H1 (cell line): ENCODE measurements around the gene CDC42BPB. TPM values are rescaled to one million over a fixed set of nuclear protein-coding genes. Genes with fewer than 3 reads are reported as not detected.

ENCODE experiments used
- CTCF ChIA-PET: fragments of 300-600 bp; sonication (Branson Sonifier 250); formaldehyde crosslinking; loops from one replicate; lab custom pipeline; 2021; ENCODE audit not compliant: partially characterized antibody; lab: Charles Lee
- POLR2A ChIA-PET: fragments of 300-600 bp; sonication (Branson Sonifier 250); formaldehyde crosslinking; loops from one replicate; lab custom pipeline; 2021; ENCODE audit warnings: inconsistent platforms; ENCODE audit not compliant: partially characterized antibody; lab: Charles Lee
- DNase-seq, 2 experiments: peaks; one replicate each; pipeline versions ENCODE4 v3.0.0 to v3.0.0-alpha.2; 2010 to 2022; ENCODE audit warnings: low spot score in 2 of 2, low read depth in 1 of 2, mixed read lengths in 1 of 2
- FAIRE-seq: peaks from 2 replicates; lab custom pipeline; 2011; peaks lifted over from hg19 to GRCh38; lab: Jason Lieb, UNC
- H2AFZ ChIP-seq: 2 replicates; pipeline ENCODE4 v1.8.1; 2012; ENCODE audit warnings: low read length, inconsistent platforms
- H2AK5ac ChIP-seq: 2 replicates; pipeline ENCODE4 v1.6.1; 2013; ENCODE audit warnings: low read depth, low read length
- H2BK120ac ChIP-seq: replicated peaks from 2 replicates; pipeline ENCODE3; 2013; ENCODE audit warnings: low read depth, low read length, inconsistent platforms
- H2BK12ac ChIP-seq: 2 replicates; pipeline ENCODE4 v1.6.1; 2013; ENCODE audit warnings: low read depth, low read length
- H2BK15ac ChIP-seq: 2 replicates; pipeline ENCODE4 v1.6.1; 2013; ENCODE audit warnings: low read length
- H2BK20ac ChIP-seq: 2 replicates; pipeline ENCODE4 v1.6.1; 2013; ENCODE audit warnings: low read length
- H2BK5ac ChIP-seq: 2 replicates; pipeline ENCODE4 v1.6.1; 2013; ENCODE audit warnings: low read depth, low read length
- H3K14ac ChIP-seq: 2 replicates; pipeline ENCODE4 v1.6.1; 2013; ENCODE audit warnings: inconsistent platforms; ENCODE audit not compliant: insufficient read length
- H3K18ac ChIP-seq: 2 replicates; pipeline ENCODE4 v1.6.1; 2013; ENCODE audit warnings: low read length; ENCODE audit errors: extremely low read depth
- H3K23ac ChIP-seq: 2 replicates; pipeline ENCODE4 v1.6.1; 2013; ENCODE audit warnings: inconsistent platforms; ENCODE audit not compliant: insufficient read length
- H3K23me2 ChIP-seq: 2 replicates; pipeline ENCODE4 v1.6.1; 2013; ENCODE audit warnings: low read depth, low read length
- H3K27ac ChIP-seq: 2 replicates; pipeline ENCODE4 v1.6.1; 2011; ENCODE audit warnings: low read depth, low read length, inconsistent platforms
- H3K27me3 ChIP-seq, 4 experiments: replicated peaks in 1 of 4; 1 replicate in 1 of 4; 2 replicates in 3 of 4; pipeline versions ENCODE4 v1.6.1 to v1.8.1; 2011 to 2013; ENCODE audit warnings: low read length in 3 of 4, mild to moderate bottlenecking in 3 of 4, inconsistent platforms in 2 of 4, mixed read lengths in 2 of 4, moderate library complexity in 1 of 4; ENCODE audit not compliant: control insufficient read depth in 3 of 4, insufficient read depth in 3 of 4; ENCODE audit errors: extremely low read depth in 1 of 4
- H3K36me3 ChIP-seq, 4 experiments: 2 replicates each; pipeline versions ENCODE4 v1.6.1 to v1.8.1; 2011 to 2013; ENCODE audit warnings: mild to moderate bottlenecking in 4 of 4, low read length in 3 of 4, moderate library complexity in 2 of 4, control low read depth in 1 of 4, inconsistent platforms in 1 of 4; ENCODE audit not compliant: insufficient read depth in 4 of 4, control insufficient read depth in 2 of 4
- H3K4ac ChIP-seq: replicated peaks from 2 replicates; pipeline ENCODE3; 2013; ENCODE audit warnings: low read length, low read depth, mixed read lengths, inconsistent platforms; ENCODE audit not compliant: insufficient read length
- H3K4me1 ChIP-seq, 4 experiments: replicated peaks in 1 of 4; 1 replicate in 1 of 4; 2 replicates in 3 of 4; pipeline versions ENCODE4 v1.6.1 to v1.8.1; 2011 to 2013; ENCODE audit warnings: low read length in 3 of 4, inconsistent platforms in 2 of 4, mixed read lengths in 1 of 4; ENCODE audit not compliant: insufficient read depth in 4 of 4, control insufficient read depth in 3 of 4
- H3K4me2 ChIP-seq, 2 experiments: 2 replicates each; pipeline versions ENCODE4 v1.6.1 to v1.8.1; 2011 to 2013; ENCODE audit warnings: low read depth in 2 of 2, low read length in 2 of 2, control low read depth in 1 of 2, inconsistent platforms in 1 of 2, mild to moderate bottlenecking in 1 of 2; ENCODE audit not compliant: insufficient read depth in 1 of 2
- H3K4me3 ChIP-seq, 4 experiments: fragments of 200-600, 300-600 bp in 1 of 4; sonication (generic), shearing (Covaris generic), sonication (Bioruptor Twin) in 1 of 4; 2 replicates each; pipeline versions ENCODE4 v1.5.1 to v1.8.1; 2011 to 2016; ENCODE audit warnings: low read length in 4 of 4, low read depth in 3 of 4, control low read depth in 2 of 4, inconsistent platforms in 2 of 4, mild to moderate bottlenecking in 2 of 4, mixed read lengths in 1 of 4, moderate library complexity in 1 of 4; ENCODE audit not compliant: insufficient read depth in 2 of 4; ENCODE audit errors: extremely low read depth in 1 of 4
- H3K56ac ChIP-seq: replicated peaks from 2 replicates; pipeline ENCODE3; 2013; ENCODE audit warnings: low read depth, mild to moderate bottlenecking, mixed read lengths, low read length, inconsistent platforms; ENCODE audit not compliant: insufficient read length
- H3K79me1 ChIP-seq: 2 replicates; pipeline ENCODE4 v1.6.1; 2013; ENCODE audit warnings: low read depth, low read length, control low read depth
- H3K79me2 ChIP-seq, 2 experiments: 2 replicates each; pipeline versions ENCODE4 v1.6.1 to v1.8.1; 2012 to 2013; ENCODE audit warnings: low read length in 2 of 2, mild to moderate bottlenecking in 2 of 2, inconsistent platforms in 1 of 2; ENCODE audit not compliant: insufficient read depth in 2 of 2, control insufficient read depth in 1 of 2
- H3K9ac ChIP-seq, 4 experiments: replicated peaks in 1 of 4; 1 replicate in 1 of 4; 2 replicates in 3 of 4; pipeline versions ENCODE4 v1.6.1 to v1.8.1; 2011 to 2013; ENCODE audit warnings: low read depth in 3 of 4, low read length in 3 of 4, control low read depth in 2 of 4, mild to moderate bottlenecking in 2 of 4, moderate library complexity in 2 of 4, inconsistent platforms in 1 of 4; ENCODE audit errors: extremely low read depth in 1 of 4
- H3K9me3 ChIP-seq, 2 experiments: 2 replicates each; pipeline versions ENCODE4 v1.6.1 to v1.8.1; 2012 to 2013; ENCODE audit warnings: mild to moderate bottlenecking in 2 of 2, moderate library complexity in 2 of 2, control low read depth in 1 of 2, inconsistent platforms in 1 of 2, low read depth in 1 of 2, low read length in 1 of 2, mixed read lengths in 1 of 2; ENCODE audit not compliant: insufficient read depth in 2 of 2
- H4K20me1 ChIP-seq, 2 experiments: replicated peaks in 1 of 2; 2 replicates each; pipeline versions ENCODE3 to v1.8.1; 2011 to 2013; ENCODE audit warnings: inconsistent platforms in 2 of 2, low read length in 2 of 2, mild to moderate bottlenecking in 1 of 2; ENCODE audit not compliant: insufficient read depth in 2 of 2, control insufficient read depth in 1 of 2
- H4K5ac ChIP-seq: 2 replicates; pipeline ENCODE4 v1.6.1; 2013; ENCODE audit warnings: low read length, low read depth, mixed read lengths, inconsistent platforms; ENCODE audit not compliant: insufficient read length
- H4K8ac ChIP-seq: 2 replicates; pipeline ENCODE4 v1.8.0; 2013; ENCODE audit warnings: mild to moderate bottlenecking, moderate library complexity, low read length, inconsistent platforms; ENCODE audit not compliant: insufficient read depth; ENCODE audit errors: extremely low read depth
- H4K91ac ChIP-seq: replicated peaks from 2 replicates; pipeline ENCODE3; 2013; ENCODE audit warnings: low read length, mixed read lengths, inconsistent platforms; ENCODE audit not compliant: insufficient read length
- EGR1 ChIP-seq: IDR thresholded peaks from 2 replicates; pipeline ENCODE4 v1.6.1; 2011; ENCODE audit warnings: low read depth, low read length, borderline replicate concordance
- HDAC6 ChIP-seq: IDR thresholded peaks from one replicate; pipeline ENCODE4 v1.7.1; 2012; ENCODE audit warnings: low read depth, mild to moderate bottlenecking, inconsistent platforms, low read length, moderate library complexity
- TEAD4 ChIP-seq: IDR thresholded peaks from 2 replicates; pipeline ENCODE4 v1.6.1; 2012; ENCODE audit warnings: low read depth, low read length, inconsistent platforms, mixed read lengths
- USF2 ChIP-seq: IDR thresholded peaks from 2 replicates; pipeline ENCODE4 v1.6.1; 2011; ENCODE audit warnings: low read length, improper control_type of control experiment
- ZNF274 ChIP-seq: IDR thresholded peaks from 2 replicates; pipeline ENCODE4 v1.7.0; 2012; ENCODE audit warnings: low read length, borderline replicate concordance; ENCODE audit errors: extremely low read depth
- WGBS, 2 experiments: shearing (Covaris generic) in 1 of 2; methylation state at CpG; one replicate each; pipeline versions ENCODE4 v1.1.6 to v1.1.7; 2013 to 2015; ENCODE audit warnings: low lambda C conversion rate in 2 of 2, mixed read lengths in 2 of 2, inconsistent platforms in 1 of 2, low coverage in 1 of 2, missing lambda C conversion rate in 1 of 2; ENCODE audit not compliant: insufficient replicate concordance in 2 of 2, insufficient coverage in 1 of 2, insufficient read length in 1 of 2; ENCODE audit errors: extremely low coverage in 1 of 2, missing lambda C conversion rate in 1 of 2; 5-methylcytosine and 5-hydroxymethylcytosine counted together
- polyA plus RNA-seq, 7 experiments: library from polyadenylated mRNA; depleted of rRNA in 3 of 7; stranded (reverse) in 5 of 7; unstranded in 2 of 7; fragments of >200 nt in 5 of 7; fragments of 200-250 nt in 2 of 7; gene quantifications; 1 replicate in 5 of 7; 2 replicates in 1 of 7; 4 replicates in 1 of 7; pipeline versions ENCODE4 v1.2.1 to v1.2.3, GENCODE V29; 2011 to 2013; ENCODE audit warnings: missing spikeins in 2 of 7, mixed read lengths in 2 of 7
- total RNA-seq: library from RNA; stranded (reverse); fragmentation: NEBNext Ultra II Directional; extraction: Animal tissue kit (Norgen Biotek cat#: 25700); gene quantifications from 2 replicates; pipeline ENCODE4 v1.2.1, GENCODE V29; 2021

Gene CDC42BPB
- total and polyA plus RNA-seq, 2 of the 8 experiments (the other 6 are each of a cell fraction or from before 2014, with no cell fraction given): 51.2 to 88.2 TPM

- Histone ChIP-seq H4K5ac (no peak overlapping the region), H3K79me2 (no peaks in the 10 kb centered on the region), H4K20me1 (peaks cover 0 to 6% of the 10 kb centered on the region in 2 experiments), H3K4me3 (no peak overlapping the region), H3K9me3 (no peaks in the 10 kb centered on the region), H3K23me2 (no peaks in the 10 kb centered on the region), H3K18ac (no peak overlapping the region), H2BK120ac (no peak overlapping the region), H3K56ac (no peak overlapping the region), H3K79me1 (no peaks in the 10 kb centered on the region), H3K4me2 (no peak overlapping the region), H2AFZ (no peak overlapping the region), H3K9ac (no peak overlapping the region), H3K14ac (no peak overlapping the region), H2BK12ac (no peak overlapping the region), H3K4me1 (no peaks in the 10 kb centered on the region), H2AK5ac (no peak overlapping the region), H3K27ac (no peak overlapping the region), H2BK5ac (no peak overlapping the region), H3K23ac (no peak overlapping the region), H4K91ac (no peak overlapping the region), H4K8ac (no peak overlapping the region; the same call in 1 of the 2 replicates), H3K4ac (no peak overlapping the region), H3K36me3 (peaks cover 5 to 43% (median 19%) of the 10 kb centered on the region in 4 experiments), H2BK15ac (no peak overlapping the region), H2BK20ac (no peak overlapping the region), H3K27me3 (no peaks in the 10 kb centered on the region)
- ChIA-PET POLR2A (no interaction called here), CTCF (no interaction called here)
- DNase-seq (no peak), FAIRE-seq (no peak)
- WGBS, 2 experiments: 92% methylated on average over 18 of the region's 18 CpGs; no CpG with 5 or more reads in 1 of the 2 experiments
- TF ChIP-seq EGR1 (no peak), TEAD4 (no peak), ZNF274 (no peak), HDAC6 (no peak), USF2 (no peak)
These were observed 118.0 kb downstream of the CDC42BPB start for GRCh38 chr14:102939329-102939728.
